Fibroblast of lung (primary cell): ENCODE results near the gene OR2T27. TPM values are rescaled to one million over a fixed set of nuclear protein-coding genes. Genes with fewer than 3 reads are reported as not detected.

ENCODE experiments used
- DNase-seq, 2 donors: peaks; one replicate each; pipeline versions ENCODE4 v3.0.0 to v3.0.0-alpha.2; 2010; ENCODE audit warnings: low read depth in 2 of 2
- H2AFZ ChIP-seq: 2 replicates; pipeline ENCODE4 v1.5.1; 2012; ENCODE audit warnings: low read length, control low read depth, inconsistent platforms
- H3K27ac ChIP-seq: 2 replicates; pipeline ENCODE4 v1.5.1; 2011; ENCODE audit warnings: low read length, control low read depth; ENCODE audit not compliant: insufficient read depth
- H3K27me3 ChIP-seq: 2 replicates; pipeline ENCODE4 v1.5.1; 2011; ENCODE audit warnings: mild to moderate bottlenecking, low read length; ENCODE audit not compliant: control insufficient read depth, insufficient read depth
- H3K36me3 ChIP-seq: 2 replicates; pipeline ENCODE4 v1.5.1; 2011; ENCODE audit warnings: low read length; ENCODE audit not compliant: control insufficient read depth, insufficient read depth
- H3K4me1 ChIP-seq: 2 replicates; pipeline ENCODE4 v1.5.1; 2011; ENCODE audit warnings: low read length; ENCODE audit not compliant: control insufficient read depth, insufficient read depth; ENCODE audit errors: extremely low read depth
- H3K4me2 ChIP-seq: 2 replicates; pipeline ENCODE4 v1.5.1; 2011; ENCODE audit warnings: low read length, control low read depth; ENCODE audit not compliant: insufficient read depth; ENCODE audit errors: extremely low read depth
- H3K4me3 ChIP-seq, 4 experiments: fragments of 200-600 bp in 1 of 4; sonication (generic) in 1 of 4; replicated peaks in 1 of 4; 2 replicates each; pipeline ENCODE4 v1.5.1; 2011 to 2016; ENCODE audit warnings: low read length in 4 of 4, low read depth in 3 of 4, mild to moderate bottlenecking in 3 of 4, control low read depth in 2 of 4, inconsistent platforms in 1 of 4, mixed read lengths in 1 of 4; ENCODE audit not compliant: insufficient read depth in 1 of 4; ENCODE audit errors: control extremely low read depth in 1 of 4
- H3K79me2 ChIP-seq: 2 replicates; pipeline ENCODE4 v1.5.1; 2012; ENCODE audit warnings: mild to moderate bottlenecking, low read length, inconsistent platforms; ENCODE audit not compliant: control insufficient read depth, insufficient read depth
- H3K9ac ChIP-seq: 2 replicates; pipeline ENCODE4 v1.5.1; 2011; ENCODE audit warnings: mild to moderate bottlenecking, low read length, control low read depth; ENCODE audit not compliant: insufficient read depth
- H3K9me3 ChIP-seq: 2 replicates; pipeline ENCODE4 v1.5.1; 2012; ENCODE audit warnings: low read depth, low read length; ENCODE audit not compliant: control insufficient read depth, insufficient read depth
- H4K20me1 ChIP-seq: 2 replicates; pipeline ENCODE4 v1.5.1; 2011; ENCODE audit warnings: low read length; ENCODE audit not compliant: control insufficient read depth, insufficient read depth; ENCODE audit errors: extremely low read depth
- EZH2 ChIP-seq: IDR thresholded peaks from 2 replicates; pipeline ENCODE4 v1.5.1; 2012; ENCODE audit warnings: low read length, control low read depth, mild to moderate bottlenecking; ENCODE audit errors: missing control alignments
- polyA plus RNA-seq, 2 donors: library from polyadenylated mRNA; depleted of rRNA in 1 of 2; stranded (reverse) in 1 of 2; unstranded in 1 of 2; fragments of >200 nt; gene quantifications; 2 replicates each; pipeline ENCODE4 v1.2.1, GENCODE V29; 2011 to 2012; ENCODE audit warnings: missing spikeins in 1 of 2
- total RNA-seq: library from RNA; depleted of rRNA; stranded (reverse); fragments of >200 nt; gene quantifications from 2 replicates; pipeline ENCODE4 v1.2.1, GENCODE V29; 2014
- TF ChIP-seq, protein P1 (sequence below), 2 donors: IDR thresholded peaks in 1 of 2; conservative IDR thresholded peaks in 1 of 2; 1 replicate in 1 of 2; 2 replicates in 1 of 2; pipeline ENCODE4 v1.5.1; 2011 to 2012; ENCODE audit warnings: low read length in 2 of 2, control low read depth in 1 of 2, inconsistent platforms in 1 of 2, low read depth in 1 of 2, mild to moderate bottlenecking in 1 of 2

The OR2T27 gene
- total and polyA plus RNA-seq, 2 donors (not counting 1 experiment from before 2014, with no cell fraction given), result not detected

DNA sequence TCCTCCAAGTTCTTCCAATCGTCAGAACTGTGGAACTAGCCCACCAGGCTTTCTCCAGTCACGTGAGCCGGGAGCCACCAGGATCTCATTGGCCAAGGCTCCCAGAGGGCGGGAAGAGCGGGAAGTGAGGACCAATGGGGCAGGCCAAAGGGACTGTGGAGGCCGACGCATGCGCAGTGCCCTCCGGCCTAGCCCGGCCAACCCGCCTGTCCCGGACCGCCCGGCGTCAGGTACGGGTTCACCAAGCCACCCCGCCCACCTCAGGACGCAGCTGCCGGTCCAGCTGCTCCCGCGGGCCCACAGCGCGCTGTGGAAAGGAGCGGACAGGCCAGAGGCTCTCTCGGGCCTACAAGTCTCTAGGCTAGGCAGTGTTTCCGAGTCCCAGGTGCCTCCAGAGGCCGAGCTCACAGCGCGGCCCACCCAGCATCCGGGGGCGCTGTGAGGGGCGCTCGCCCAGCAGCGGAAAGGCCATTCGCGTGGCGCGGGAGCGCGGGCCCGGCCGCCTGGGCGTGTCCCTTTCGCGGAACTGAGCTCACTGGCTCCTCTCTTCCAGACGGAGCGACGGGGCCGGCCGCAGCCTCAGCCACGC is 36.3 kb upstream of the OR2T27 start:
- Histone ChIP-seq H3K9ac (no peak overlapping the region), H3K4me3 (no peak overlapping the region)
- TF ChIP-seq EZH2, result no peak
- TF ChIP-seq, protein P1, sequence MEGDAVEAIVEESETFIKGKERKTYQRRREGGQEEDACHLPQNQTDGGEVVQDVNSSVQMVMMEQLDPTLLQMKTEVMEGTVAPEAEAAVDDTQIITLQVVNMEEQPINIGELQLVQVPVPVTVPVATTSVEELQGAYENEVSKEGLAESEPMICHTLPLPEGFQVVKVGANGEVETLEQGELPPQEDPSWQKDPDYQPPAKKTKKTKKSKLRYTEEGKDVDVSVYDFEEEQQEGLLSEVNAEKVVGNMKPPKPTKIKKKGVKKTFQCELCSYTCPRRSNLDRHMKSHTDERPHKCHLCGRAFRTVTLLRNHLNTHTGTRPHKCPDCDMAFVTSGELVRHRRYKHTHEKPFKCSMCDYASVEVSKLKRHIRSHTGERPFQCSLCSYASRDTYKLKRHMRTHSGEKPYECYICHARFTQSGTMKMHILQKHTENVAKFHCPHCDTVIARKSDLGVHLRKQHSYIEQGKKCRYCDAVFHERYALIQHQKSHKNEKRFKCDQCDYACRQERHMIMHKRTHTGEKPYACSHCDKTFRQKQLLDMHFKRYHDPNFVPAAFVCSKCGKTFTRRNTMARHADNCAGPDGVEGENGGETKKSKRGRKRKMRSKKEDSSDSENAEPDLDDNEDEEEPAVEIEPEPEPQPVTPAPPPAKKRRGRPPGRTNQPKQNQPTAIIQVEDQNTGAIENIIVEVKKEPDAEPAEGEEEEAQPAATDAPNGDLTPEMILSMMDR (conservative IDR thresholded peaks at IDR 0.05 in 1 of 2, IDR thresholded peaks at IDR 0.05 in 1 of 2; ENCODE audit: low read depth in 1 of 2, low read length in 2 of 2), result no peak

DNA sequence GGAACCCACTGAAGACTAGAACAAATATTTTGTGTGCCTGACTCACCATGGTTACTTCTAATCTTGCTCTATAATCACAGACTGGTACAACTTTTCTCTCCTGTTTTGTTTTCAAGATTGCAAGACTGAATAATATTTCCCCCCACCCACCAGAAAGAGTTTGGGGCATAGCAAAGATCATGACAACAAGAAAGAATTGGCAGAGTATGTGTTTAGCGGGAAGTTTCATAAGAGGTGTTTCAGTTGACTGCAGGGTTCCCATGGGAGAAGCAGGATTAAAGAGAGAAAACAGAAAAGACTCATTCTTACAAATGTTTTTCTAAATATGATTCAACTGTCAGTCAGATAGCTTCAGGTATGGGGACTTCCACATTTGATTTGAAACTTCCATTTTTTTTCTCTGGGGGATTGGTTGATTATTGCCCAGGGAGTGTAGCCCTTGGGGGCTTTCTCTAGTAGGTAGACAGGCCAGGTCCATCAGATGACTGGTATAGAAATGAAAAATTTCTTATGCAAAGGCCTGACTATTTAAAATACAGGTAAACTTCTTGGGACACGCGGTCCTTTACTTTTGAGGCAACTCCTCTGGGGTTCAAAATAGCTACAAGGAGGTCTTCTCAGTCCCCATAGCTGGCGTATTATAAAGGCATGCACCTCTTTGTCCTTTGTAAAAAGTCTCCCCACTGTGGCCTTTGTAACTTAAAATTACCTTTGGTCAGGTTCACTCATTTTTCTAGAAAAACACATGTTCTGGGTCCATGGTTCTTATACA is 33.4 kb upstream of the OR2T27 start:
- H3K9me3 ChIP-seq, result no peaks in the 10 kb centered on the region
- H3K9ac ChIP-seq, result no peak overlapping the region
- H3K36me3 ChIP-seq, result no peaks in the 10 kb centered on the region
- H2AFZ ChIP-seq, result no peak overlapping the region
- H3K79me2 ChIP-seq, result no peaks in the 10 kb centered on the region
- H3K27ac ChIP-seq, result no peak overlapping the region
- no peaks in the 10 kb centered on the region for H3K27me3 ChIP-seq
- DNase-seq, result no peak
- H3K4me2 ChIP-seq, result no peak overlapping the region
- H3K4me1 ChIP-seq, result no peaks in the 10 kb centered on the region
- no peaks in the 10 kb centered on the region for H4K20me1 ChIP-seq
- TF ChIP-seq, protein P1 (conservative IDR thresholded peaks at IDR 0.05 in 1 of 2, IDR thresholded peaks at IDR 0.05 in 1 of 2; ENCODE audit: low read depth in 1 of 2, low read length in 2 of 2), result no peak
- no peak for TF ChIP-seq EZH2
- no peak overlapping the region for H3K4me3 ChIP-seq

More for the DNA sequence above, 36.3 kb upstream of the OR2T27 start:
- Histone ChIP-seq H2AFZ (no peak overlapping the region), H3K9me3 (no peaks in the 10 kb centered on the region), H3K79me2 (no peaks in the 10 kb centered on the region), H3K36me3 (no peaks in the 10 kb centered on the region), H4K20me1 (no peaks in the 10 kb centered on the region), H3K27me3 (no peaks in the 10 kb centered on the region), H3K4me2 (no peak overlapping the region), H3K4me1 (no peaks in the 10 kb centered on the region), H3K27ac (no peak overlapping the region)
- DNase-seq, result no peak

DNA sequence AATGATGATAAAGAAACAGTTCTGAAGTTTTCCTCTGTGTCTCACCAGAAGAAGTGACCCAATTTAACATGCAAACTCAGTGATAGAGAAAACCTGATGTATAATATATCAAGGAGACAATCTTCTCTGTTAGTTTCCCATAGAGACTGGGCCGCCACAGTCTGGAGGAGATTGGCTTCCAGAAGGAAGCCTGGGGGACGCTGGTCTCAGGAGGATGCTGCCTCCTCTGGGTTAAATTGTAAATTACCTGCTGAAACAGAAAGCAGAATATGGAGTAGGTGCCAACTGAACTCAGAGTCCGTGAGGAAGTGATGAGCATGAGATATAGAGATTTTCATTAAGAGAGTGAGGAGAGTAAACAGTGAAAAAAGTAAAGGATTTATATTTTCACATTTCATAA is 31.5 kb upstream of the OR2T27 start:
- no peak overlapping the region for H2AFZ ChIP-seq
- no peaks in the 10 kb centered on the region for H3K9me3 ChIP-seq
- no peak for TF ChIP-seq EZH2
- TF ChIP-seq, protein P1 (conservative IDR thresholded peaks at IDR 0.05 in 1 of 2, IDR thresholded peaks at IDR 0.05 in 1 of 2; ENCODE audit: low read depth in 1 of 2, low read length in 2 of 2), result no peak
- no peak overlapping the region for H3K4me2 ChIP-seq
- H4K20me1 ChIP-seq, result no peaks in the 10 kb centered on the region
- no peaks in the 10 kb centered on the region for H3K79me2 ChIP-seq
- no peak overlapping the region for H3K27ac ChIP-seq
- H3K36me3 ChIP-seq, result no peaks in the 10 kb centered on the region
- H3K27me3 ChIP-seq, result no peaks in the 10 kb centered on the region
- H3K4me3 ChIP-seq, result no peak overlapping the region
- DNase-seq, result no peak
- H3K4me1 ChIP-seq, result no peaks in the 10 kb centered on the region
- no peak overlapping the region for H3K9ac ChIP-seq
